ENCODE results near the gene SEMA5A. TPM values are rescaled to one million over a fixed set of nuclear protein-coding genes. Genes with fewer than 3 reads are reported as not detected.

SEMA5A gene
- total and polyA plus RNA-seq, 2 of the 8 experiments (the other 6 are each of a cell fraction or from before 2014, with no cell fraction given): 5.3 to 8.9 TPM

- Histone ChIP-seq H3K9me3 (ENCODE audit: insufficient read depth in 2 of 2, low read depth in 1 of 2, low read length in 1 of 2) (no peaks in the 10 kb centered on the region), H2BK5ac (ENCODE audit: low read depth, low read length) (no peak overlapping the region), H2BK12ac (ENCODE audit: low read depth, low read length) (no peak overlapping the region), H2AK5ac (ENCODE audit: low read depth, low read length) (no peak overlapping the region), H3K79me2 (ENCODE audit: control insufficient read depth in 1 of 2, insufficient read depth in 2 of 2, low read length in 2 of 2) (no peaks in the 10 kb centered on the region), H2BK20ac (ENCODE audit: low read length) (no peak overlapping the region), H4K8ac (ENCODE audit: extremely low read depth, insufficient read depth, low read length) (no peak overlapping the region), H3K4ac (replicated peaks; ENCODE audit: insufficient read length, low read depth, low read length) (no peak overlapping the region), H4K20me1 (replicated peaks in 1 of 2; ENCODE audit: control insufficient read depth in 1 of 2, insufficient read depth in 2 of 2, low read length in 2 of 2) (no peaks in the 10 kb centered on the region), H3K4me3 (ENCODE audit: extremely low read depth in 1 of 4, insufficient read depth in 2 of 4, low read depth in 3 of 4, low read length in 4 of 4) (0 out of 8 replicates have a peak overlapping the region, but pooled peaks of 1 of the 4 experiments have one; percentile 8), H3K9ac (replicated peaks in 1 of 4; ENCODE audit: extremely low read depth in 1 of 4, low read depth in 3 of 4, low read length in 3 of 4) (peak overlapping the region in 1 of 4 experiments; percentile 44; a peak in 1 of 7 replicates), H3K4me1 (replicated peaks in 1 of 4; ENCODE audit: control insufficient read depth in 3 of 4, insufficient read depth in 4 of 4, low read length in 3 of 4) (peaks cover 0 to 8% (median 3%) of the 10 kb centered on the region in 4 experiments; a peak in 2 of 7 replicates), H2BK15ac (ENCODE audit: low read length) (no peak overlapping the region), H4K5ac (ENCODE audit: insufficient read length, low read depth, low read length) (peak overlapping the region; percentile 34), H2AFZ (ENCODE audit: low read length) (no peak overlapping the region), H4K91ac (replicated peaks; ENCODE audit: insufficient read length, low read length) (no peak overlapping the region), H3K23me2 (ENCODE audit: low read depth, low read length) (no peaks in the 10 kb centered on the region), H3K79me1 (ENCODE audit: low read depth, low read length) (no peaks in the 10 kb centered on the region), H3K56ac (replicated peaks; ENCODE audit: insufficient read length, low read depth, low read length) (no peak overlapping the region), H3K4me2 (ENCODE audit: insufficient read depth in 1 of 2, low read depth in 2 of 2, low read length in 2 of 2) (peak overlapping the region; percentile 41 to 55; a peak in 3 of 4 replicates), H3K14ac (ENCODE audit: insufficient read length) (no peak overlapping the region), H3K23ac (ENCODE audit: insufficient read length) (no peak overlapping the region), H3K36me3 (ENCODE audit: control insufficient read depth in 2 of 4, insufficient read depth in 4 of 4, low read length in 3 of 4) (no peaks in the 10 kb centered on the region), H3K18ac (ENCODE audit: extremely low read depth, low read length) (no peak overlapping the region; the same call in 1 of the 2 replicates), H3K27me3 (replicated peaks in 1 of 4; ENCODE audit: control insufficient read depth in 3 of 4, extremely low read depth in 1 of 4, insufficient read depth in 3 of 4, low read length in 3 of 4) (no peaks in the 10 kb centered on the region), H2BK120ac (replicated peaks; ENCODE audit: low read depth, low read length) (no peak overlapping the region), H3K27ac (ENCODE audit: low read depth, low read length) (peak overlapping the region; percentile 35; the same call in 1 of the 2 replicates)
- FAIRE-seq: no peak
- no peak for DNase-seq (ENCODE audit: low read depth in 1 of 2, low spot score in 2 of 2)
- TF ChIP-seq RBBP5 (IDR thresholded peaks at IDR 0.05; ENCODE audit: borderline replicate concordance, low read depth, low read length): 0 out of 2 replicates have a peak, but pooled peaks have one; percentile 44
- TF ChIP-seq MAX (IDR thresholded peaks at IDR 0.05): 0 out of 2 replicates have a peak, but pooled peaks have one; percentile 10
- 0 out of 2 replicates have a peak, but pooled peaks have one; percentile 5 for TF ChIP-seq TEAD4 (IDR thresholded peaks at IDR 0.05; ENCODE audit: low read depth, low read length)
- no peak for TF ChIP-seq TAF1 (IDR thresholded peaks at IDR 0.05; ENCODE audit: low read depth, low read length)
- WGBS, 2 experiments (ENCODE audit: extremely low coverage in 1 of 2, insufficient coverage in 1 of 2, insufficient read length in 1 of 2, insufficient replicate concordance in 2 of 2, low coverage in 1 of 2, low lambda C conversion rate in 2 of 2, missing lambda C conversion rate in 1 of 2): 57% methylated on average over 1 of the region's 1 CpG; no CpG with 5 or more reads in 1 of the 2 experiments
- ChIA-PET CTCF (ENCODE audit: partially characterized antibody) (no interaction called here), POLR2A (ENCODE audit: partially characterized antibody) (no interaction called here)
These were observed 250.4 kb downstream of the SEMA5A start for GRCh38 chr5:9295466-9295801.

Data from H1 (cell line).